Dermis blood vessel endothelial cell (primary cell): ENCODE data around the gene PKDREJ. TPM values are rescaled to one million over a fixed set of nuclear protein-coding genes. Genes with fewer than 3 reads are reported as not detected.

Experiments used
- DNase-seq: peaks from one replicate; pipeline ENCODE4 v3.0.0; 2010
- total RNA-seq: library from RNA; depleted of rRNA; stranded (reverse); fragments of >200 nt; gene quantifications from 2 replicates; pipeline ENCODE4 v1.2.3, GENCODE V29; 2014

The PKDREJ gene
- total RNA-seq, 1 donor from 2014 or later: not detected

- peak; percentile 65 for DNase-seq
These were observed 29.9 kb downstream of the PKDREJ start for GRCh38 chr22:46233231-46233630.

- no peak for DNase-seq
These were observed 32.8 kb downstream of the PKDREJ start for GRCh38 chr22:46230262-46230901.

- DNase-seq: no peak
These were observed 33.4 kb downstream of the PKDREJ start for GRCh38 chr22:46229701-46230100.

GRCh38 chr22:46226577-46226976 is 36.6 kb downstream of the PKDREJ start:
- no peak for DNase-seq

- DNase-seq: no peak
These were observed 37.5 kb downstream of the PKDREJ start for GRCh38 chr22:46225631-46226030.

- DNase-seq: no peak
These were observed 38.2 kb downstream of the PKDREJ start for GRCh38 chr22:46224898-46225290.

GRCh38 chr22:46224044-46224897 is 38.9 kb downstream of the PKDREJ start:
- no peak for DNase-seq

GRCh38 chr22:46220921-46221320 is 42.2 kb downstream of the PKDREJ start:
- peak; percentile 41 for DNase-seq

GRCh38 chr22:46219636-46220035 is 43.5 kb downstream of the PKDREJ start:
- DNase-seq: no peak

GRCh38 chr22:46214616-46215015 is 48.5 kb downstream of the PKDREJ start:
- no peak for DNase-seq

- DNase-seq: no peak
These were observed 49.0 kb downstream of the PKDREJ start for GRCh38 chr22:46214149-46214548.

- DNase-seq: no peak
These were observed 50.1 kb downstream of the PKDREJ start for GRCh38 chr22:46213052-46213451.

GRCh38 chr22:46212195-46212594 is 50.9 kb downstream of the PKDREJ start:
- DNase-seq: no peak

GRCh38 chr22:46209262-46209661 is 53.9 kb downstream of the PKDREJ start:
- no peak for DNase-seq

Other genes with a start within 250 kb of the PKDREJ start
- gene PPARA, start 112.8 kb downstream of the PKDREJ start, total RNA-seq: 12.5 and 20.6 TPM in 2 replicates
- gene CDPF1, start 13.1 kb downstream of the PKDREJ start, total RNA-seq: 10.6 and 12.4 TPM in 2 replicates
- gene TTC38, start 4.7 kb upstream of the PKDREJ start, total RNA-seq: 34.9 and 50.9 TPM in 2 replicates
- gene GTSE1, start 33.5 kb upstream of the PKDREJ start, total RNA-seq: 2.7 and 15.6 TPM in 2 replicates
- 29.3 and 35.1 TPM in 2 replicates for gene TRMU, start 72.4 kb upstream of the PKDREJ start, total RNA-seq